A673 (cell line): ENCODE results near the gene CCT2. TPM values are rescaled to one million over a fixed set of nuclear protein-coding genes. Genes with fewer than 3 reads are reported as not detected.

ENCODE experiments used
- BruUV-seq: library from RNA; stranded (reverse); fragments of 400-500 nt; replicated peaks from 2 replicates; lab custom pipeline; 2021; lab: Mats Ljungman, UMichigan
- CTCF ChIA-PET: fragments of 300-600 bp; sonication (Branson Sonifier 250); formaldehyde crosslinking; loops from one replicate; lab custom pipeline; 2022; ENCODE audit warnings: antibody characterized with exemption; lab: Charles Lee
- POLR2A ChIA-PET: fragments of 300-600 bp; sonication (Branson Sonifier 250); formaldehyde crosslinking; loops from one replicate; lab custom pipeline; 2022; ENCODE audit warnings: antibody characterized with exemption; ENCODE audit not compliant: low non-redundant PET; lab: Charles Lee
- DNase-seq: peaks from one replicate; pipeline ENCODE4 v3.0.0-alpha.2; 2015; ENCODE audit warnings: low spot score
- H3K27ac ChIP-seq: fragments of 200-600 bp; sonication (generic); 2 replicates; pipeline ENCODE4 v1.5.1; 2016; ENCODE audit warnings: mixed run types, low read depth, mild to moderate bottlenecking, mixed read lengths, antibody characterized with exemption, low read length; ENCODE audit not compliant: poor library complexity, severe bottlenecking
- H3K27me3 ChIP-seq: fragments of 200-600 bp; sonication (generic); replicated peaks from 2 replicates; pipeline ENCODE4 v1.6.1; 2017; ENCODE audit warnings: mixed run types, low read depth, mild to moderate bottlenecking, mixed read lengths, antibody characterized with exemption, low read length; ENCODE audit not compliant: insufficient read depth, poor library complexity
- H3K36me3 ChIP-seq: fragments of 200-600 bp; sonication (generic); 2 replicates; pipeline ENCODE4 v1.6.1; 2016; ENCODE audit warnings: mixed run types, mild to moderate bottlenecking, mixed read lengths, antibody characterized with exemption, low read length; ENCODE audit not compliant: insufficient read depth, poor library complexity, severe bottlenecking
- H3K4me1 ChIP-seq: fragments of 200-600 bp; sonication (generic); 2 replicates; pipeline ENCODE4 v1.6.1; 2017; ENCODE audit warnings: mixed run types, mild to moderate bottlenecking, mixed read lengths, antibody characterized with exemption, low read length; ENCODE audit not compliant: insufficient read depth, poor library complexity, severe bottlenecking
- H3K4me3 ChIP-seq: fragments of 200-600 bp; sonication (generic); 2 replicates; pipeline ENCODE4 v1.5.1; 2016; ENCODE audit warnings: low read depth, mixed run types, mild to moderate bottlenecking, mixed read lengths, low read length; ENCODE audit not compliant: poor library complexity, severe bottlenecking
- H3K9me3 ChIP-seq: fragments of 200-600 bp; sonication (generic); 2 replicates; pipeline ENCODE4 v1.6.1; 2016; ENCODE audit warnings: mixed run types, low read depth, mild to moderate bottlenecking, mixed read lengths, antibody characterized with exemption, low read length; ENCODE audit not compliant: poor library complexity, severe bottlenecking
- CTCF ChIP-seq: fragments of 300-800, 200-600 bp; sonication (generic); conservative IDR thresholded peaks from 2 replicates; pipeline ENCODE4 v1.5.1; 2017; ENCODE audit warnings: low read depth, mild to moderate bottlenecking, antibody characterized with exemption, low read length, moderate library complexity, mixed read lengths
- EZH2 ChIP-seq: fragments of 200-600 bp; sonication (generic); IDR thresholded peaks from 2 replicates; pipeline ENCODE4 v1.6.1; 2017; ENCODE audit warnings: borderline replicate concordance, low read depth, mild to moderate bottlenecking, mixed read lengths, antibody characterized with exemption, low read length; ENCODE audit not compliant: poor library complexity, severe bottlenecking
- intact Hi-C: fragments of 100-400 bp; cut with micrococcal nuclease; formaldehyde crosslinking; loops from one replicate; pipeline ENCODE4 v1.10.0; 2022; ENCODE audit not compliant: unreplicated experiment
- total RNA-seq: library from RNA; stranded (reverse); gene quantifications from 2 replicates; pipeline ENCODE4 v1.2.3, GENCODE V29; 2021

Gene CCT2
- total RNA-seq, 1 experiment from 2014 or later = 566 TPM

- POLR2A ChIA-PET = interaction anchor here (0.7 kb wide), 1 partner anchor 18 kb away, joined by 3 read pairs; no protein-coding TSS in a partner anchor
- BruUV-seq = no TSS peak
- no peaks in the 10 kb centered on the region for H3K9me3 ChIP-seq
- H3K27me3 ChIP-seq = no peaks in the 10 kb centered on the region
- CTCF ChIA-PET = interaction anchor here (0.6 kb wide), 1 partner anchor 38 kb away, joined by 3 read pairs; no protein-coding TSS in a partner anchor
- no peak for DNase-seq
- H3K4me3 ChIP-seq = no peak overlapping the region
- no peak overlapping the region for H3K27ac ChIP-seq
- peaks cover 80% of the 10 kb centered on the region for H3K36me3 ChIP-seq
- TF ChIP-seq EZH2 (no peak), CTCF (no peak)
- H3K4me1 ChIP-seq = peaks cover 10% of the 10 kb centered on the region
- intact Hi-C loops = no loop called here
Measured at GRCh38 chr12:69589082-69589481, 3.8 kb downstream of the CCT2 start.

GRCh38 chr12:69595689-69596088 is 10.4 kb downstream of the CCT2 start:
- H3K4me3 ChIP-seq = no peak overlapping the region
- ChIA-PET CTCF (no interaction called here), POLR2A (no interaction called here)
- H3K9me3 ChIP-seq = no peaks in the 10 kb centered on the region
- no peaks in the 10 kb centered on the region for H3K27me3 ChIP-seq
- H3K4me1 ChIP-seq = no peaks in the 10 kb centered on the region
- H3K27ac ChIP-seq = no peak overlapping the region
- no peak for TF ChIP-seq EZH2
- 0 out of 2 replicates have a peak, but pooled peaks have one; percentile 14 for TF ChIP-seq CTCF
- H3K36me3 ChIP-seq = peaks cover 97% of the 10 kb centered on the region
- intact Hi-C loops = no loop called here
- DNase-seq = peak; percentile 14
- no TSS peak for BruUV-seq

- POLR2A ChIA-PET = no interaction called here
- CTCF ChIA-PET = no interaction called here
- DNase-seq = no peak
Measured at GRCh38 chr12:69598174-69598753, 13.0 kb downstream of the CCT2 start.

More at GRCh38 chr12:69598174-69598753, 13.0 kb downstream of the CCT2 start:
- Histone ChIP-seq H3K4me3 (no peak overlapping the region), H3K27ac (no peak overlapping the region), H3K27me3 (no peaks in the 10 kb centered on the region), H3K36me3 (peaks cover 97% of the 10 kb centered on the region), H3K9me3 (no peaks in the 10 kb centered on the region), H3K4me1 (no peaks in the 10 kb centered on the region)
- intact Hi-C loops = no loop called here
- TF ChIP-seq EZH2 = no peak
- no peak for TF ChIP-seq CTCF
- BruUV-seq = no TSS peak
